Stomach (tissue), 9 donors: ENCODE data around the gene HECTD4. TPM values are rescaled to one million over a fixed set of nuclear protein-coding genes. Genes with fewer than 3 reads are reported as not detected.
"Not testable (repeated sequence)": the region's sequence is repeated elsewhere in the genome, so short reads cannot be mapped to it uniquely, and the experiment has no call there.

Source experiments
- DNase-seq, 2 donors: peaks; one replicate each; pipeline versions ENCODE4 v3.0.0 to v3.0.0-alpha.2; 2013 to 2019
- H3K27ac ChIP-seq, 5 donors: fragments of 200-600 bp in 4 of 5; sonication (generic) in 4 of 5; one replicate each; pipeline ENCODE4 v1.5.1; 2013 to 2019; ENCODE audit warnings: mild to moderate bottlenecking in 1 of 5, moderate library complexity in 1 of 5
- H3K27me3 ChIP-seq, 3 donors: fragments of 200-600 bp; sonication (generic); one replicate each; pipeline ENCODE4 v1.5.1; 2017 to 2019; ENCODE audit warnings: mixed run types in 1 of 3
- H3K36me3 ChIP-seq, 4 donors: fragments of 200-600 bp; sonication (generic); 1 replicate in 3 of 4; 2 replicates in 1 of 4; pipeline ENCODE4 v1.5.1; 2016 to 2019
- H3K4me1 ChIP-seq, 4 donors: fragments of 200-600 bp; sonication (generic); one replicate each; pipeline ENCODE4 v1.5.1; 2016 to 2019
- H3K4me3 ChIP-seq, 4 donors: fragments of 200-600 bp; sonication (generic) in 3 of 4; one replicate each; pipeline ENCODE4 v1.5.1; 2016 to 2019; ENCODE audit warnings: mild to moderate bottlenecking in 1 of 4
- H3K9me3 ChIP-seq, 4 donors: fragments of 200-600 bp; sonication (generic); one replicate each; pipeline ENCODE4 v1.5.1; 2016 to 2019
- EP300 ChIP-seq: sonication (generic); formaldehyde crosslinking; IDR thresholded peaks from one replicate; pipeline ENCODE4 v1.6.1; 2017; ENCODE audit warnings: antibody characterized with exemption
- POLR2A ChIP-seq, 4 donors: fragments of 450-650 bp; IDR thresholded peaks; one replicate each; pipeline ENCODE4 v1.6.1; 2016; ENCODE audit warnings: antibody characterized with exemption in 4 of 4, control low read depth in 2 of 4, mild to moderate bottlenecking in 1 of 4, moderate library complexity in 1 of 4
- POLR2AphosphoS5 ChIP-seq, 3 donors: sonication (generic); formaldehyde crosslinking; IDR thresholded peaks; one replicate each; pipeline ENCODE4 v1.6.1; 2016; ENCODE audit warnings: antibody characterized with exemption in 3 of 3
- WGBS, 5 donors: extraction: QIAGEN DNeasy Blood & Tissue Kit in 3 of 5; methylation state at CpG; one replicate each; pipeline versions ENCODE4 v1.1.5 to v1.1.7; 2013 to 2018; 5-methylcytosine and 5-hydroxymethylcytosine counted together
- intact Hi-C: fragments of 100-400 bp; cut with DNase I; formaldehyde crosslinking; loops from one replicate; pipeline ENCODE4 v1.15.1; 2023; ENCODE audit warnings: low total_unique reads
- polyA plus RNA-seq, 3 donors: library from polyadenylated mRNA; stranded (reverse); fragments of 200-250 nt; gene quantifications; one replicate each; pipeline ENCODE4 v1.2.3, GENCODE V29; 2013
- total RNA-seq, 5 donors: library from RNA; depleted of rRNA; stranded (reverse); fragments of >200 nt; gene quantifications; one replicate each; pipeline versions ENCODE4 v1.1.0 to v1.2.3, GENCODE V29; 2014 to 2016
- TF ChIP-seq, protein P1 (sequence below), 7 experiments: fragments of 450-650 bp in 4 of 7; fragments of 200-600 bp in 3 of 7; sonication (generic) in 3 of 7; IDR thresholded peaks; one replicate each; pipeline ENCODE4 v1.5.1; 2016 to 2019; ENCODE audit warnings: antibody characterized with exemption in 7 of 7, control low read depth in 2 of 7, mild to moderate bottlenecking in 1 of 7
- donor health status: healthy with polysubstance abuse.
- donor health status: Bipolar disorder and iron deficiency.
- donor health status: healthy.

The HECTD4 gene
- total and polyA plus RNA-seq, 8 donors, result 3.2 to 375 (median 58.7) TPM

DNA sequence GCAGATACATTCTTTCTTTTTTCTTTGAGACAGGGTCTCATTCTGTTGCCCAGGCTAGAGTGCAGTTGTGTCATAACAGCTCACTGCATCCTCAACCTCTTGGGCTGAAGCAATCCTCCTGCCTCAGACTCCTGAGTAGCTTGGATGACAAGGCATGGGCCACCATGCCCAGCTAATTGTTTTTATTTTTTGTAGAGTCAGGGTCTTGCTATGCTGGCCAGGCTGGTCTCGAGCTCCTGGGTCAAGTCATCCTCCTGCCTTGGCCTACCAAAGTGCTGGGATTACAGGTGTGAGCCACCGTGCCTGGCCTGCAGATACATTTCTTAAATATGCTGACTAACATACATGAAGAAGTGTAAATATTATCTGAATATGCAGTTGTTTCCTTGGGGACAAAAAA, 115.8 kb downstream of the HECTD4 start:
- TF ChIP-seq, protein P1, sequence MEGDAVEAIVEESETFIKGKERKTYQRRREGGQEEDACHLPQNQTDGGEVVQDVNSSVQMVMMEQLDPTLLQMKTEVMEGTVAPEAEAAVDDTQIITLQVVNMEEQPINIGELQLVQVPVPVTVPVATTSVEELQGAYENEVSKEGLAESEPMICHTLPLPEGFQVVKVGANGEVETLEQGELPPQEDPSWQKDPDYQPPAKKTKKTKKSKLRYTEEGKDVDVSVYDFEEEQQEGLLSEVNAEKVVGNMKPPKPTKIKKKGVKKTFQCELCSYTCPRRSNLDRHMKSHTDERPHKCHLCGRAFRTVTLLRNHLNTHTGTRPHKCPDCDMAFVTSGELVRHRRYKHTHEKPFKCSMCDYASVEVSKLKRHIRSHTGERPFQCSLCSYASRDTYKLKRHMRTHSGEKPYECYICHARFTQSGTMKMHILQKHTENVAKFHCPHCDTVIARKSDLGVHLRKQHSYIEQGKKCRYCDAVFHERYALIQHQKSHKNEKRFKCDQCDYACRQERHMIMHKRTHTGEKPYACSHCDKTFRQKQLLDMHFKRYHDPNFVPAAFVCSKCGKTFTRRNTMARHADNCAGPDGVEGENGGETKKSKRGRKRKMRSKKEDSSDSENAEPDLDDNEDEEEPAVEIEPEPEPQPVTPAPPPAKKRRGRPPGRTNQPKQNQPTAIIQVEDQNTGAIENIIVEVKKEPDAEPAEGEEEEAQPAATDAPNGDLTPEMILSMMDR (IDR thresholded peaks at IDR 0.05), result no peak
- TF ChIP-seq EP300 (no peak), POLR2A (IDR thresholded peaks at IDR 0.05) (no peak), POLR2AphosphoS5 (IDR thresholded peaks at IDR 0.05) (no peak)
- H3K4me3 ChIP-seq, result no peak overlapping the region
- H3K4me1 ChIP-seq, result no peaks in the 10 kb centered on the region
- no peaks in the 10 kb centered on the region for H3K27me3 ChIP-seq
- 95 to 99% (median 98%) methylated on average over 2 of the region's 2 CpGs for WGBS, 5 donors
- no peaks in the 10 kb centered on the region for H3K9me3 ChIP-seq
- H3K36me3 ChIP-seq, result peaks cover 36 to 91% (median 85%) of the 10 kb centered on the region in 4 donors
- no peak overlapping the region for H3K27ac ChIP-seq
- intact Hi-C loops, result no loop called here
- DNase-seq, result no peak

DNA sequence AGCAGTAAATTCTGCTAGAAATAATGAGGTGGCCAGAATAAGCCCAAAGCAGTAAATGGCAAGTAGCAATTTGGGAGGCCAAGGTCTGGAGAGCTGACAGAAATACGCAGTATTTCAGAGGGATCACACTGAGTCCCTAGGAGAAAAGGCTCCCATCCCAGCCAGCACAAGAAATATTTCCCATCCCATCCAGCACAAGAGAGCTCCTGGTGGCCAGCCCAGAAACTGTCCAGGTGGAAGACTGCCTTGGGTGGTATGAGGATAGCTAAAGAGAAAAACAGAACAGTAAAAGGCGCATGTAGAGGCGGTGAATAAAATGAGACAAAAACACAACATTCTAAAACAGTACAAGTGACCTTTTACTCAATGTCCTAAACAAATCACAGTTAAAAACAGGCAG, 120.7 kb downstream of the HECTD4 start:
- Histone ChIP-seq H3K4me1 (peaks cover 0 to 7% (median 2%) of the 10 kb centered on the region in 4 donors), H3K27me3 (no peaks in the 10 kb centered on the region), H3K9me3 (no peaks in the 10 kb centered on the region), H3K4me3 (no peak overlapping the region), H3K36me3 (peaks cover 19 to 94% (median 84%) of the 10 kb centered on the region in 4 donors), H3K27ac (no peak overlapping the region)
- intact Hi-C loops, result no loop called here
- peak in 1 of 2 donors; percentile 5 for DNase-seq
- 94 to 100% (median 98%) methylated on average over 3 of the region's 3 CpGs for WGBS, 5 donors
- TF ChIP-seq, protein P1 (IDR thresholded peaks at IDR 0.05), result no peak
- TF ChIP-seq POLR2A (IDR thresholded peaks at IDR 0.05) (no peak), POLR2AphosphoS5 (IDR thresholded peaks at IDR 0.05) (no peak), EP300 (no peak)

DNA sequence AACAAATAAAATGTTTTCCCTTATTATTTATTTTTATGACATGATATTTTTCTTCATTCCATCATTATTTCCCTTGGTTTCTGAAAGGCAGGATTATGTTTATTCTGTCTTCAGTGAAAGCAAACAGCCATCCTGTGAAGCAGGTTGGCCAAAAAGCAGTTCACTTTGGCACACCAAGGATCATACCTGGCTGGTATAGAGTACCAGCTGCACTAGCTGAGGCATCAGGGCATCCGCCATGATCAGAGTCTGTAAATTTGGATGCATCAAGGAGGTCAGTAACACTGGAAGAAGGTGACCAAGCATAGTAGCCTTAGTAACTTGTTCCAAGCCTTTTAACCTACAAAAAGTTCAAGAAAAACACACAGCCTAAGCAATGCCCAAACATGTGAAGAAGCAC, 123.3 kb downstream of the HECTD4 start:
- 86 to 100% (median 97%) methylated on average over 1 of the region's 1 CpG for WGBS, 5 donors
- Histone ChIP-seq H3K27ac (no peak overlapping the region), H3K4me3 (no peak overlapping the region), H3K27me3 (no peaks in the 10 kb centered on the region), H3K36me3 (peaks cover 3 to 94% (median 85%) of the 10 kb centered on the region in 4 donors), H3K4me1 (peaks cover 0 to 22% (median 11%) of the 10 kb centered on the region in 4 donors), H3K9me3 (no peaks in the 10 kb centered on the region)
- TF ChIP-seq POLR2AphosphoS5 (IDR thresholded peaks at IDR 0.05) (no peak), EP300 (no peak), POLR2A (IDR thresholded peaks at IDR 0.05) (no peak)
- intact Hi-C loops, result loop anchor here (10.0 kb wide), 1 partner anchor 126 kb away; the partner anchor contains the start of gene HECTD4
- no peak for DNase-seq

DNA sequence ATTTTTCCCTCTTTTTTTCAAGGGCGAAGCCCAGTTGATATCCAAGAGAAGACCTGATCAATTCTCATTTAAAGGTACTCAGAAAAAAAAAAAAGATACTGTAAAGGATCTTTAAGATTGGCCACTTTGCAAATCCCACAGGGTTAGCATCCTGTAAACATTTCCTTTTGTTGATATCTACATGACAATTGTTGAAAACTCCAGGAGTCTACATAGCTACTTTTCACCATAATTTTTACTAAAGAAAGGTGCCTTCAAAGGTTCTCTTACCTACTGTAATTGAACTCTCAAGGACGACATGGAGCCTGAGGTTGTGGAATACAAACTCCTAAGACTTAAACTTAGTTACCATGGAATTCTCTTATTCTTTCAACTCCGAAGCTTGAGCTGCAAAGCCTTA, 125.5 kb downstream of the HECTD4 start:
- DNase-seq, result no peak
- Histone ChIP-seq H3K4me1 (peaks cover 0 to 33% (median 19%) of the 10 kb centered on the region in 4 donors), H3K9me3 (no peaks in the 10 kb centered on the region), H3K36me3 (peaks cover 0 to 100% (median 97%) of the 10 kb centered on the region in 4 donors), H3K27ac (peak overlapping the region in 2 of 5 donors; percentile 46 to 60), H3K4me3 (no peak overlapping the region), H3K27me3 (no peaks in the 10 kb centered on the region)
- 76 to 85% (median 80%) methylated on average over 3 of the region's 3 CpGs for WGBS, 5 donors
- TF ChIP-seq POLR2A (IDR thresholded peaks at IDR 0.05), result no peak
- TF ChIP-seq EP300, result no peak
- TF ChIP-seq POLR2AphosphoS5 (IDR thresholded peaks at IDR 0.05), result no peak
- TF ChIP-seq, protein P1 (IDR thresholded peaks at IDR 0.05), result no peak
- intact Hi-C loops, result loop anchor here (10.0 kb wide), 1 partner anchor 128 kb away; the partner anchor contains the start of gene HECTD4

DNA sequence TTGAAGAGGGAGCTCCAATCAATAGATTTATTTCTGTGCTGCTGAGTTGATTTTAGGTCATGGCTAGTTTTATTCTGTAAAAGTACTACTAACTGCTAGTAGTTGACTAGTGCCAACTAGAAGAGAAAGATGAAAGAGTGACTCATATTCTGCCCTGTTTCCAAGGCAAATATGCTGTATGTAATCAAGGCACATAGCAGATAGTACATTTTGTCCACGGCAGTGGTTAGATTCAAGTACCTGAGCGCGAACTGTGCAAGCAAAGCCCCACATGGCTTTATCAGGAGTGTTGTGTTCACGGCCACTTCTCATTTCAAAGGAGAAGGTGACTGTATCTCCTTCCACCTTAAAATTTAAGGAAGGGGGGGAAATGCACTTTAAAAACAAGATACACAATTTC, 130.0 kb downstream of the HECTD4 start:
- Histone ChIP-seq H3K4me3 (no peak overlapping the region), H3K4me1 (peaks cover 0 to 37% (median 22%) of the 10 kb centered on the region in 4 donors), H3K9me3 (no peaks in the 10 kb centered on the region), H3K27me3 (no peaks in the 10 kb centered on the region), H3K27ac (peak overlapping the region; percentile 44 to 61 (median 56)), H3K36me3 (peaks cover 8 to 100% (median 99%) of the 10 kb centered on the region in 4 donors)
- intact Hi-C loops, result loop anchor here (10.0 kb wide), 1 partner anchor 133 kb away; the partner anchor contains the start of gene HECTD4
- WGBS, 5 donors, result 32 to 71% (median 53%) methylated on average over 4 of the region's 4 CpGs
- DNase-seq, result peak; percentile 48 to 61
- TF ChIP-seq EP300 (no peak), POLR2AphosphoS5 (IDR thresholded peaks at IDR 0.05) (peak in 2 of 3 donors; percentile 50 to 90), POLR2A (IDR thresholded peaks at IDR 0.05) (no peak)
- TF ChIP-seq, protein P1 (IDR thresholded peaks at IDR 0.05), result no peak

DNA sequence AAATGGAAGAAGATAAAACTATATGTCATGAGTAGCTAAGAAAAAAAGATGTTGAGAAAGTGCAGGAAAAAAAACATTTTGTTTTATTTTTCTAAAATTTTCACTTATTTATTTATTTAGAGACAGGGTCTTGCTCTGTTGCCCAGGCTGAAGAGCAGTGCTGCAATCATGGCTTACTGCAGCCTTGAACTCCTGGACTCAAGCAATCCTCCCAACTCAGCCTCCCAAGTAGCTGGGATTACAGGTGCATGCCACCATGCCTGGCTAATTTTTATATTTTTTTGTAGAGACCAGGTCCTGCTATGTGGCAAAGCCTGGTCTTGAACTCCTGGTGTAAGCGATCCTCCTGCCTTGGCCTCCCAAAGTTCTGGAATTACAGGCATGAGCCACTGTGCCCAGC, 137.3 kb downstream of the HECTD4 start:
- 94 to 100% (median 96%) methylated on average over 1 of the region's 1 CpG for WGBS, 5 donors
- H3K27ac ChIP-seq, DNase-seq, H3K4me1 ChIP-seq, H3K9me3 ChIP-seq, H3K4me3 ChIP-seq, H3K27me3 ChIP-seq, intact Hi-C loops: not testable (repeated sequence)
- peaks cover 31 to 100% (median 100%) of the 10 kb centered on the region in 4 donors for H3K36me3 ChIP-seq
